GM18526 (cell line): ENCODE data around the gene ZNF71.

ENCODE experiments used
- POLR2A ChIP-seq: IDR thresholded peaks from 3 replicates; pipeline ENCODE4 v1.6.1; 2011; ENCODE audit not compliant: insufficient read length; ENCODE audit errors: extremely low read depth

ZNF71 gene

GRCh38 chr19:56611288-56611687 lies 16.2 kb downstream of the ZNF71 start:
- no peak for TF ChIP-seq POLR2A

GRCh38 chr19:56612737-56613136 lies 17.6 kb downstream of the ZNF71 start:
- TF ChIP-seq POLR2A, result no peak

GRCh38 chr19:56613639-56614038 lies 18.5 kb downstream of the ZNF71 start:
- no peak for TF ChIP-seq POLR2A

GRCh38 chr19:56617531-56617930 lies 22.4 kb downstream of the ZNF71 start:
- TF ChIP-seq POLR2A, result no peak

GRCh38 chr19:56619121-56619520 lies 24.0 kb downstream of the ZNF71 start:
- no peak for TF ChIP-seq POLR2A

- no peak for TF ChIP-seq POLR2A
Measured at GRCh38 chr19:56622374-56622773, 27.3 kb downstream of the ZNF71 start.

- no peak for TF ChIP-seq POLR2A
Measured at GRCh38 chr19:56623006-56623405, 27.9 kb downstream of the ZNF71 start.

GRCh38 chr19:56625708-56626107 lies 30.6 kb downstream of the ZNF71 start:
- no peak for TF ChIP-seq POLR2A

- no peak for TF ChIP-seq POLR2A
Measured at GRCh38 chr19:56633021-56633420, 37.9 kb downstream of the ZNF71 start.

- TF ChIP-seq POLR2A, result no peak
Measured at GRCh38 chr19:56637976-56638555, 43.0 kb downstream of the ZNF71 start.

GRCh38 chr19:56639217-56639616 lies 44.1 kb downstream of the ZNF71 start:
- TF ChIP-seq POLR2A, result no peak

GRCh38 chr19:56642711-56643459 lies 47.8 kb downstream of the ZNF71 start, which contains the start of gene SMIM17:
SMIM17 (plus strand) TSS chr19:56643159; CDS start chr19:56645668, 2,509 bp downstream.
- no peak for TF ChIP-seq POLR2A

- no peak for TF ChIP-seq POLR2A
Measured at GRCh38 chr19:56643460-56643955, 48.4 kb downstream of the ZNF71 start.

GRCh38 chr19:56654151-56654550 lies 59.0 kb downstream of the ZNF71 start:
- TF ChIP-seq POLR2A, result no peak

GRCh38 chr19:56660381-56661107 lies 65.4 kb downstream of the ZNF71 start:
- TF ChIP-seq POLR2A, result no peak

GRCh38 chr19:56661248-56661647 lies 66.1 kb downstream of the ZNF71 start:
- no peak for TF ChIP-seq POLR2A
